Fibroblast of skin of left biceps (primary cell): ENCODE measurements around the gene CNTROB.
A peak's percentile ranks its signal among the peaks of the same experiment; 100 is the strongest.

Experiments
- DNase-seq, 2 experiments: peaks; one replicate each; pipeline ENCODE4 v3.0.0-alpha.2; 2013; ENCODE audit warnings: low read depth in 2 of 2

The CNTROB gene

DNA sequence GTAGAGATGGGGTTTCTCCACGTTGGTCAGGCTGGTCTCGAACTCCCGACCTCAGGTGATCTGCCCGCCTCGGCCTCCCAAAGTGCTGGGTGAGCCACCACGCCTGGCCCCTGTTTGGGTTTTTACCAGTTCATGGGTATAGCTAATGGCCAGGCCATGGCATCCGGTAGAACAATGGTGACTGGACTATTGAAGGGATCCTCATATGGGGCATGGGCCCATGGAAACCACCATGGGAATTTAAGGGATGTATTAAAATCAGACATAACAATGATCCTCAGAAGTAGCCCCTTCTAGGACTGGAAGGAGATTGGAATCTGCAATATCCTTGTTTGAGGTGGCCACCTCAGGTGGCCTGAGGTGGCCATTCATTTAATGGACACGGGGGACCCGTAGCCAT lies 52.9 kb downstream of the CNTROB start:
- no peak for DNase-seq

- DNase-seq: no peak
These were observed 55.3 kb downstream of the CNTROB start for GRCh38 chr17:7987112-7987893.

GRCh38 chr17:7988750-7989178 lies 56.8 kb downstream of the CNTROB start:
- DNase-seq: peak; percentile 65 to 70

GRCh38 chr17:7989781-7990655 lies 58.0 kb downstream of the CNTROB start:
- DNase-seq: no peak

- no peak for DNase-seq
These were observed 60.5 kb downstream of the CNTROB start for GRCh38 chr17:7992516-7992915.

GRCh38 chr17:7992924-7993323 lies 60.9 kb downstream of the CNTROB start:
- DNase-seq: no peak

GRCh38 chr17:7993972-7994589 lies 62.1 kb downstream of the CNTROB start:
- no peak for DNase-seq

DNA sequence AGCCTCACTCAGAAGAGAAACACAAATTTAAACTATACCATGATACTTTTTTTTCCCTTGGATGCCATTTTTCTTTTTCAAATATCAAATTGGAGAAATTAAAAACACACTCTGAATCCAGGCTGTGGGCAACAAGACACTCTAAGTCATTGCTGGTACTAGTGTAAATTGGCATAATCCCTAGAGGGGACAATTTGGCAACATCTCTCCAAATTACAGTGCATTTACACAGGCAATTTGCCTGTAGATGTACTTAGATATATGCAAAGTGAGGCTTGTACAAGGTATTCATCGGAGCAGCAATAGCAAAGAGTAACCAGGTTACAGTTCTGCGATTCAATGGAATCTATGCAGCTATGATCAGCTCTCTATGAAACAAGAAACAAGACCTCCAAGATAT lies 63.7 kb downstream of the CNTROB start:
- DNase-seq: no peak

DNA sequence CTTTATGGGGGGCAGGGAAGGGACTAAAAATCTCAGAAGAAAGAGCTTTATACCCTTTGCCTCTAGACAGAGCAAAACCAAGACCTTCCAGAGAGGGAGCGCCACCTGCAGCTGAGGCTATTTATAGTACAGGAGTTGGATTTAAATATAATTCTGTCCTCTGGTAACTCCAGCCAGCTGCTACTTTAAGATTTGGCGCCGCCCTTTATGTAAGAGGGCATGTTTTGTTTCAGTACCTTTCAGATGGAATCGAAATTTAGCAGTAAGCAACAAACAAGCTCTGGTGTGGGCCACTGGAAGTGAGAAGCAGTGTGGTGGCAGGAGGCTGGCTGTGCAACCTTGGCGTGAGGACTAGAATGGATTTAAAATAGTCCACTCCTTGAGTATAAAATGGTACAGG lies 65.2 kb downstream of the CNTROB start:
- DNase-seq: no peak
